Measurements from ENCODE around the gene FAIM2.

Gene FAIM2

GRCh38 chr12:49889361-49890095 lies 14.2 kb downstream of the FAIM2 start:
- DNase-seq (ENCODE audit: low spot score) = no peak
- no peak for TF ChIP-seq CTCF (IDR thresholded peaks at IDR 0.05; ENCODE audit: borderline replicate concordance, control extremely low read depth, extremely low read depth, insufficient read depth, missing control alignments)

GRCh38 chr12:49888461-49889151 lies 15.1 kb downstream of the FAIM2 start:
- DNase-seq (ENCODE audit: low spot score) = no peak
- in situ Hi-C loops (cut with MboI; ENCODE audit: low sequenced_read_pairs, unreplicated experiment) = no loop called here
- TF ChIP-seq CTCF (IDR thresholded peaks at IDR 0.05; ENCODE audit: borderline replicate concordance, control extremely low read depth, extremely low read depth, insufficient read depth, missing control alignments) = no peak

More at GRCh38 chr12:49889361-49890095, 14.2 kb downstream of the FAIM2 start:
- in situ Hi-C loops (cut with MboI; ENCODE audit: low sequenced_read_pairs, unreplicated experiment) = no loop called here

- in situ Hi-C loops (cut with MboI; ENCODE audit: low sequenced_read_pairs, unreplicated experiment) = no loop called here
- DNase-seq (ENCODE audit: low spot score) = no peak
- TF ChIP-seq CTCF (IDR thresholded peaks at IDR 0.05; ENCODE audit: borderline replicate concordance, control extremely low read depth, extremely low read depth, insufficient read depth, missing control alignments) = no peak
Observed at GRCh38 chr12:49887536-49888401, 15.9 kb downstream of the FAIM2 start.

GRCh38 chr12:49887091-49887490 lies 16.6 kb downstream of the FAIM2 start:
- in situ Hi-C loops (cut with MboI; ENCODE audit: low sequenced_read_pairs, unreplicated experiment) = no loop called here
- DNase-seq (ENCODE audit: low spot score) = no peak
- no peak for TF ChIP-seq CTCF (IDR thresholded peaks at IDR 0.05; ENCODE audit: borderline replicate concordance, control extremely low read depth, extremely low read depth, insufficient read depth, missing control alignments)

GRCh38 chr12:49885663-49886461 lies 17.8 kb downstream of the FAIM2 start:
- no peak for TF ChIP-seq CTCF (IDR thresholded peaks at IDR 0.05; ENCODE audit: borderline replicate concordance, control extremely low read depth, extremely low read depth, insufficient read depth, missing control alignments)
- no peak for DNase-seq (ENCODE audit: low spot score)
- in situ Hi-C loops (cut with MboI; ENCODE audit: low sequenced_read_pairs, unreplicated experiment) = no loop called here

GRCh38 chr12:49885118-49885517 lies 18.6 kb downstream of the FAIM2 start:
- no peak for DNase-seq (ENCODE audit: low spot score)
- no peak for TF ChIP-seq CTCF (IDR thresholded peaks at IDR 0.05; ENCODE audit: borderline replicate concordance, control extremely low read depth, extremely low read depth, insufficient read depth, missing control alignments)
- in situ Hi-C loops (cut with MboI; ENCODE audit: low sequenced_read_pairs, unreplicated experiment) = no loop called here
